Measurements from ENCODE around the gene VDAC1. TPM values are rescaled to one million over a fixed set of nuclear protein-coding genes. Genes with fewer than 3 reads are reported as not detected.

The VDAC1 gene
- total RNA-seq, 2 experiments from 2014 or later: 157 to 247 TPM

DNA sequence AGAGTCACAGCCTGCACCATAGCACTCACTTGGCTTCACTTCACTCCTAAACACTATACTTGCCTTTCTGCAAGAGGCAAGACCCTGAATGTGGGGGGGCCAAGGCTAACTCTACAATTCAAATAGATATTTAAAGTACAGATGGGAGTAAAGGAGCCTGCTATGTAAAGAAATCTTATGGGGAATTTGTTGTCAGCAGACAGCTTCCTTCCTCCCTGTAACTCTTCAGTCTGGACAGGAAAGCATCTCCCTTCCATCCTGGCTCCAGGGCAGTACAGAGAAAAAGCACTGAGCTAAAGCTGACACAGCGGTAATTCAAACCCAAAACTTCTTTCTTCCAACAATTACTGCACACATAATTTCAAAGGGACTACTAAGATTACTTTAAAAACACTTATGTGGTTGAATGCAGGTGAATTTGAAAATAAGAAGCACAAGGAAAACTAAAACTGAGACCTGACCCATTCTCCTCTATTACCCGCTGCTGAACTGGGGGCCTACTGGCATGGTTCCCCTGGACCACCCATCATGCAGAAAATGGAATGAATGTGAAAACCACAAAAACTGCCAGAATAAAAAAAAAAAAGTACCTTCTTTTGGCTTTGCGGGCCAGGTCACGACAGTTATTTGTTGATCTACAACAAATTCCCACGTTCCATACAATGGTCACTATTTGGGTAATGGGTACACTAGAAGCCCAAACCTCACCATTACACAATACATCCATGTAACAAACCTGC lies 13.4 kb downstream of the VDAC1 start:
- no peak overlapping the region for H2AFZ ChIP-seq (ENCODE audit: low read length)
- no peak overlapping the region for H3K4me2 ChIP-seq (ENCODE audit: low read length)
- H3K36me3 ChIP-seq (ENCODE audit: insufficient read depth, low read length): peaks cover 69% of the 10 kb centered on the region
- DNase-seq (ENCODE audit: low spot score): no peak
- POLR2A ChIA-PET: interaction anchor here (1.6 to 3.9 kb wide), 2 partner anchors 8 to 12 kb away, joined by 3 to 24 read pairs; no protein-coding TSS in a partner anchor
- no peak overlapping the region for H3K4me3 ChIP-seq (ENCODE audit: low read depth, low read length, poor library complexity, severe bottlenecking)
- no TSS peak for BruUV-seq (replicated peaks)
- H3K9me3 ChIP-seq (ENCODE audit: low read length): no peaks in the 10 kb centered on the region
- H4K20me1 ChIP-seq (ENCODE audit: insufficient read depth, low read length): peaks cover 30% of the 10 kb centered on the region
- TF ChIP-seq, protein P1, sequence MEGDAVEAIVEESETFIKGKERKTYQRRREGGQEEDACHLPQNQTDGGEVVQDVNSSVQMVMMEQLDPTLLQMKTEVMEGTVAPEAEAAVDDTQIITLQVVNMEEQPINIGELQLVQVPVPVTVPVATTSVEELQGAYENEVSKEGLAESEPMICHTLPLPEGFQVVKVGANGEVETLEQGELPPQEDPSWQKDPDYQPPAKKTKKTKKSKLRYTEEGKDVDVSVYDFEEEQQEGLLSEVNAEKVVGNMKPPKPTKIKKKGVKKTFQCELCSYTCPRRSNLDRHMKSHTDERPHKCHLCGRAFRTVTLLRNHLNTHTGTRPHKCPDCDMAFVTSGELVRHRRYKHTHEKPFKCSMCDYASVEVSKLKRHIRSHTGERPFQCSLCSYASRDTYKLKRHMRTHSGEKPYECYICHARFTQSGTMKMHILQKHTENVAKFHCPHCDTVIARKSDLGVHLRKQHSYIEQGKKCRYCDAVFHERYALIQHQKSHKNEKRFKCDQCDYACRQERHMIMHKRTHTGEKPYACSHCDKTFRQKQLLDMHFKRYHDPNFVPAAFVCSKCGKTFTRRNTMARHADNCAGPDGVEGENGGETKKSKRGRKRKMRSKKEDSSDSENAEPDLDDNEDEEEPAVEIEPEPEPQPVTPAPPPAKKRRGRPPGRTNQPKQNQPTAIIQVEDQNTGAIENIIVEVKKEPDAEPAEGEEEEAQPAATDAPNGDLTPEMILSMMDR (conservative IDR thresholded peaks at IDR 0.05; ENCODE audit: low read length): no peak
- no peak for TF ChIP-seq EZH2phosphoT487 (IDR thresholded peaks at IDR 0.05; ENCODE audit: borderline replicate concordance, low read depth, low read length)
- H3K9me2 ChIP-seq (ENCODE audit: insufficient read depth, low read length): no peaks in the 10 kb centered on the region
- peaks cover 53% of the 10 kb centered on the region for H3K79me2 ChIP-seq (ENCODE audit: insufficient read depth, low read depth, low read length)
- intact Hi-C loops (cut with micrococcal nuclease; ENCODE audit: unreplicated experiment): no loop called here
- no peak overlapping the region for H3K27ac ChIP-seq (ENCODE audit: low read depth, low read length, poor library complexity, severe bottlenecking)
- H3K4me1 ChIP-seq (ENCODE audit: insufficient read depth, low read length, poor library complexity, severe bottlenecking): peaks cover 43% of the 10 kb centered on the region
- CTCF ChIA-PET (ENCODE audit: unreplicated experiment): no interaction called here

DNA sequence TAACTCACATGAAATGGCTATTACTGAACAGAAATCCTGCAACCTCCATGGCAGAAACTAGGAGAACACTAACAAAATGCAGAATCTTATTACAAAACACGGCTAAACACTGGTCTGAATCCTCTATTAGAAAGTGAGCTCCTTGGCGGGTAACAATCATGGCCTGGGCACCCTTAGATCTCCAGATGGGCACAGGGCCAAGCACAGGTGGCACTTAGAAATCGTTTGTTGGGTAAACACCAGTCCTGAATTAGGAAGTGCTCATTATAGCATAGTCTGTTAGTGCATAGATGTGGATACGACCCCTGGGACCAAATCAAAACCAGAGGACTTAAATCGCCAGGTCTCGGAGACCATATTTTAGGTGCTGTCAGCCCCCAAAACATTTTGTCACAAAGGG lies 14.4 kb downstream of the VDAC1 start:
- intact Hi-C loops (cut with micrococcal nuclease; ENCODE audit: unreplicated experiment): no loop called here
- H3K9me2 ChIP-seq (ENCODE audit: insufficient read depth, low read length): no peaks in the 10 kb centered on the region
- no peak overlapping the region for H3K27ac ChIP-seq (ENCODE audit: low read depth, low read length, poor library complexity, severe bottlenecking)
- no peak for DNase-seq (ENCODE audit: low spot score)
- BruUV-seq (replicated peaks): no TSS peak
- no peak overlapping the region for H3K4me2 ChIP-seq (ENCODE audit: low read length)
- H4K20me1 ChIP-seq (ENCODE audit: insufficient read depth, low read length): peaks cover 22% of the 10 kb centered on the region
- H3K4me3 ChIP-seq (ENCODE audit: low read depth, low read length, poor library complexity, severe bottlenecking): no peak overlapping the region
- H3K79me2 ChIP-seq (ENCODE audit: insufficient read depth, low read depth, low read length): peaks cover 44% of the 10 kb centered on the region
- H3K36me3 ChIP-seq (ENCODE audit: insufficient read depth, low read length): peaks cover 74% of the 10 kb centered on the region
- no peaks in the 10 kb centered on the region for H3K9me3 ChIP-seq (ENCODE audit: low read length)
- TF ChIP-seq EZH2phosphoT487 (IDR thresholded peaks at IDR 0.05; ENCODE audit: borderline replicate concordance, low read depth, low read length): no peak
- TF ChIP-seq, protein P1 (conservative IDR thresholded peaks at IDR 0.05; ENCODE audit: low read length): no peak
- peaks cover 33% of the 10 kb centered on the region for H3K4me1 ChIP-seq (ENCODE audit: insufficient read depth, low read length, poor library complexity, severe bottlenecking)
- CTCF ChIA-PET (ENCODE audit: unreplicated experiment): no interaction called here
- POLR2A ChIA-PET: interaction anchor here (0.6 to 1.6 kb wide), 2 partner anchors 9 to 883 kb away, joined by 3 to 6 read pairs; no protein-coding TSS in a partner anchor
- H2AFZ ChIP-seq (ENCODE audit: low read length): no peak overlapping the region

GRCh38 chr5:133985540-133986180 lies 19.1 kb downstream of the VDAC1 start:
- TF ChIP-seq, protein P1 (conservative IDR thresholded peaks at IDR 0.05; ENCODE audit: low read length): no peak
- TF ChIP-seq EZH2phosphoT487 (IDR thresholded peaks at IDR 0.05; ENCODE audit: borderline replicate concordance, low read depth, low read length): no peak
- Histone ChIP-seq H3K27ac (ENCODE audit: low read depth, low read length, poor library complexity, severe bottlenecking) (no peak overlapping the region), H3K4me2 (ENCODE audit: low read length) (no peak overlapping the region), H3K9me3 (ENCODE audit: low read length) (no peaks in the 10 kb centered on the region), H2AFZ (ENCODE audit: low read length) (no peak overlapping the region), H3K4me1 (ENCODE audit: insufficient read depth, low read length, poor library complexity, severe bottlenecking) (no peaks in the 10 kb centered on the region), H3K9me2 (ENCODE audit: insufficient read depth, low read length) (no peaks in the 10 kb centered on the region), H3K79me2 (ENCODE audit: insufficient read depth, low read depth, low read length) (no peaks in the 10 kb centered on the region), H3K4me3 (ENCODE audit: low read depth, low read length, poor library complexity, severe bottlenecking) (no peak overlapping the region), H4K20me1 (ENCODE audit: insufficient read depth, low read length) (no peaks in the 10 kb centered on the region), H3K36me3 (ENCODE audit: insufficient read depth, low read length) (peaks cover 95% of the 10 kb centered on the region)
- DNase-seq (ENCODE audit: low spot score): no peak
- ChIA-PET CTCF (ENCODE audit: unreplicated experiment) (no interaction called here), POLR2A (interaction anchor here (0.9 to 1.4 kb wide), 3 partner anchors 9 to 18 kb away, joined by 3 to 5 read pairs (median 4); no protein-coding TSS in a partner anchor)
- intact Hi-C loops (cut with micrococcal nuclease; ENCODE audit: unreplicated experiment): no loop called here
- BruUV-seq (replicated peaks): no TSS peak

All from OCI-LY7 (cell line).